Astrocyte of the cerebellum (primary cell): ENCODE results near the gene CDKAL1.

Source experiments
- DNase-seq: peaks from one replicate; pipeline ENCODE4 v3.0.0-alpha.2; 2011; ENCODE audit warnings: low read depth
- H3K4me3 ChIP-seq: 2 replicates; pipeline ENCODE4 v1.5.1; 2011; ENCODE audit warnings: mild to moderate bottlenecking, low read depth, low read length, moderate library complexity
- CTCF ChIP-seq: IDR thresholded peaks from 2 replicates; pipeline ENCODE4 v1.5.1; 2012; ENCODE audit warnings: low read length, low read depth, moderate library complexity, mild to moderate bottlenecking; ENCODE audit errors: missing control alignments
- in situ Hi-C: cut with HindIII; loops from 2 replicates; pipeline ENCODE4 v1.10.0; 2017; ENCODE audit warnings: low sequenced_read_pairs

Gene CDKAL1

GRCh38 chr6:20630617-20631548, 96.6 kb downstream of the CDKAL1 start:
- TF ChIP-seq CTCF: no peak
- H3K4me3 ChIP-seq: no peak overlapping the region
- in situ Hi-C loops: no loop called here
- DNase-seq: no peak

GRCh38 chr6:20631549-20631924, 97.3 kb downstream of the CDKAL1 start:
- no peak overlapping the region for H3K4me3 ChIP-seq
- in situ Hi-C loops: no loop called here
- DNase-seq: no peak
- no peak for TF ChIP-seq CTCF

- DNase-seq: no peak
- in situ Hi-C loops: no loop called here
- no peak overlapping the region for H3K4me3 ChIP-seq
- TF ChIP-seq CTCF: no peak
Observed at GRCh38 chr6:20632696-20633095, 98.4 kb downstream of the CDKAL1 start.

GRCh38 chr6:20633566-20634340, 99.5 kb downstream of the CDKAL1 start:
- in situ Hi-C loops: no loop called here
- DNase-seq: no peak
- no peak overlapping the region for H3K4me3 ChIP-seq
- TF ChIP-seq CTCF: no peak

GRCh38 chr6:20639161-20639560, 104.9 kb downstream of the CDKAL1 start:
- no peak for DNase-seq
- in situ Hi-C loops: no loop called here
- TF ChIP-seq CTCF: no peak
- no peak overlapping the region for H3K4me3 ChIP-seq

GRCh38 chr6:20640181-20640580, 105.9 kb downstream of the CDKAL1 start:
- no peak for TF ChIP-seq CTCF
- in situ Hi-C loops: no loop called here
- no peak overlapping the region for H3K4me3 ChIP-seq
- no peak for DNase-seq
